BLaER1 (cell line): ENCODE measurements around the gene SMIM17.

ENCODE experiments used
- H3K27ac ChIP-seq: shearing (Covaris generic); formaldehyde crosslinking; 2 replicates; pipeline ENCODE4 v1.8.1; 2022
- H3K27me3 ChIP-seq: shearing (Covaris generic); formaldehyde crosslinking; 2 replicates; pipeline ENCODE4 v1.8.1; 2022
- H3K36me3 ChIP-seq: shearing (Covaris generic); formaldehyde crosslinking; 2 replicates; pipeline ENCODE4 v1.8.1; 2022
- H3K4me1 ChIP-seq: shearing (Covaris generic); formaldehyde crosslinking; 2 replicates; pipeline ENCODE4 v1.8.1; 2022
- H3K4me2 ChIP-seq: shearing (Covaris generic); formaldehyde crosslinking; 2 replicates; pipeline ENCODE4 v1.8.1; 2022
- H3K4me3 ChIP-seq: shearing (Covaris generic); formaldehyde crosslinking; 2 replicates; pipeline ENCODE4 v1.8.1; 2022
- H3K9ac ChIP-seq: shearing (Covaris generic); formaldehyde crosslinking; 2 replicates; pipeline ENCODE4 v1.8.1; 2022
- H3K9me3 ChIP-seq: shearing (Covaris generic); formaldehyde crosslinking; 2 replicates; pipeline ENCODE4 v1.8.1; 2022
- H4K20me1 ChIP-seq: shearing (Covaris generic); formaldehyde crosslinking; 2 replicates; pipeline ENCODE4 v1.8.1; 2022
- Cebpa-rat ChIP-seq: shearing (Covaris generic); IDR thresholded peaks from 2 replicates; pipeline ENCODE4 v1.8.1; 2022

SMIM17 gene

DNA sequence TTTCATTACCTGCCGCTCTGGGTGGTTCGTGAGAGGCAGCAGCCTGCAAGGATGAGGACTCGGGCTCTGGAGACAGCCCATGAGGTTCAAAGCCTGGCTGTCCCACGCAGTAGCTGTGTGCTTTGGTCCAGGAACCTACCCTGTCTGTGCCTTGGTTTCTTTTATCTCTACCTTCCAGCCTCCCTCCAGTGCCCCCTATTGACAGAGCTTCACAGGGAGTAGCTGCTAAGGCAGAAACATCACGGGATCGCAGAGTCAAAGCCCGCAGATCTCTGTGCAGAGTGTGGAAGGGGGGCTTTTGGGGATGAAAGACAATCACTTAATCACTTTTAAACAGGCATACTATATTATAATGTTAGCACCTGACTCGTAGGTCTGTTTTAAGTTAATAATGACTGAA lies 31.7 kb upstream of the SMIM17 start:
- TF ChIP-seq Cebpa-rat, result no peak
- Histone ChIP-seq H3K27me3 (no peaks in the 10 kb centered on the region), H4K20me1 (no peaks in the 10 kb centered on the region; the same call in 1 of the 2 replicates), H3K4me2 (no peak overlapping the region), H3K4me1 (no peaks in the 10 kb centered on the region), H3K9ac (no peak overlapping the region), H3K9me3 (peaks cover 99% of the 10 kb centered on the region), H3K4me3 (peak overlapping the region; percentile 16; the same call in 1 of the 2 replicates), H3K36me3 (peaks cover 100% of the 10 kb centered on the region), H3K27ac (no peak overlapping the region)

DNA sequence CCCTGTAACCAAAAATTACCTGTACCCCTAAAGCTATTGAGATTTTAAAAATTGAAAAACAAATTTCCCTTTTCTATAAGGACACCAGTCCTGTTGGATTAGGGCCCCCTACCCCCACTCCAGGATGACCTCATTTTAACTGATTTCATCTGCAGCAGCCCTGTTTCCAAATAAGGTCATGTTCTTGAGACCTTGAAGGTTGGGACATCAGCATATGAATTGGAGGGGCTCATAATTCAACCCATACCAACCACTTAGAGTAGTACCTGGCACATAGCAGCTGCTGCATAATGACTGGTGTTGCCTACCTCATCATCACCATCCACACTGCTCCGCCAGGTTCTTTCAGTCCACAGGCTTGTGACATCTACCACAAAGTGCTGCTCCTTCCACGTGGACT lies 30.2 kb upstream of the SMIM17 start:
- peaks cover 3% of the 10 kb centered on the region; the same call in 1 of the 2 replicates for H4K20me1 ChIP-seq
- TF ChIP-seq Cebpa-rat, result no peak
- H3K9ac ChIP-seq, result no peak overlapping the region
- H3K27ac ChIP-seq, result no peak overlapping the region
- no peaks in the 10 kb centered on the region for H3K27me3 ChIP-seq
- H3K4me2 ChIP-seq, result no peak overlapping the region
- H3K36me3 ChIP-seq, result peaks cover 100% of the 10 kb centered on the region
- peaks cover 99% of the 10 kb centered on the region for H3K9me3 ChIP-seq
- no peak overlapping the region for H3K4me3 ChIP-seq
- no peaks in the 10 kb centered on the region for H3K4me1 ChIP-seq

DNA sequence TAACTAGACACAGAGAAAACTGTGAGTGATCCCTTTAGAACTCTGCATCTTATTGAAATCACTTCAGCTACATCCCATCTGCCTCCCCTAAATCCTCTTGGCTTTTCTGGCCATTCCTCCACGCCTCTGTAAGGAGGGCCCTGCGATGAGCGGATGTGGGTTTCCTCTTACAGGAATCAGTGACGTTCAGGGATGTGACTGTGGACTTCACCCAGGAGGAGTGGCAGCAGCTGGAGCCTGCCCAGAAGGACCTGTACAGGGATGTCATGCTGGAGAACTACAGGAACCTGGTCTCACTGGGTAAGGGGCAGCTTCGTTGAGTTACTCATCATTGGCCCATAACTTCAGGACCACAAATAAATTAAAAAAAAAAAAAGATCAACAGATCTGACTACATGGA lies 29.3 kb upstream of the SMIM17 start:
- H3K4me3 ChIP-seq, result no peak overlapping the region
- H3K27ac ChIP-seq, result no peak overlapping the region
- no peak overlapping the region for H3K9ac ChIP-seq
- no peaks in the 10 kb centered on the region for H3K27me3 ChIP-seq
- peaks cover 5% of the 10 kb centered on the region; the same call in 1 of the 2 replicates for H4K20me1 ChIP-seq
- TF ChIP-seq Cebpa-rat, result no peak
- no peak overlapping the region for H3K4me2 ChIP-seq
- H3K4me1 ChIP-seq, result no peaks in the 10 kb centered on the region
- H3K9me3 ChIP-seq, result peaks cover 99% of the 10 kb centered on the region
- H3K36me3 ChIP-seq, result peaks cover 99% of the 10 kb centered on the region

DNA sequence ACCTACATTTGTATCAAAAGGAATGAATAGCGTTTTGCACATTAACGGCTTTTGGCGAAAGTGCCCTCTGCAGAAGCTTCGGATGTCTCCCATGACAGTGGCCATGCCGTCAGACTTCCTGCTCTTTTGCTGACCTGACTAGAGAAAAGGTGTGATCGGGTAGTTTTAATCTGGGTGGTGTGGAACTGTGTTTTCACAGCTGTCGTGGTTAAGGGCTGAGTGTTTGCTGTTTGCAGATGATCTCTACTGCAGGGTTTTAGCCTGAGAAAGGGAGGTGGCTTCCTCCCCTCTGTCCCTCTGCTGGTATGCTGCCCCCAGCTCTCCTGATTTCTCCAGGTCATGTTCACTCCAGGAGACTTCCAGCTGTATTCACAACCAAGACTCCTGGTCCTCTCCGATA lies 25.4 kb upstream of the SMIM17 start:
- Histone ChIP-seq H3K4me2 (no peak overlapping the region), H3K27ac (no peak overlapping the region), H3K9me3 (peaks cover 99% of the 10 kb centered on the region), H4K20me1 (peaks cover 32% of the 10 kb centered on the region), H3K9ac (no peak overlapping the region), H3K27me3 (no peaks in the 10 kb centered on the region; the same call in 1 of the 2 replicates), H3K36me3 (peaks cover 98% of the 10 kb centered on the region), H3K4me1 (no peaks in the 10 kb centered on the region), H3K4me3 (0 out of 2 replicates have a peak overlapping the region, but pooled peaks have one; percentile 31)
- TF ChIP-seq Cebpa-rat, result no peak

DNA sequence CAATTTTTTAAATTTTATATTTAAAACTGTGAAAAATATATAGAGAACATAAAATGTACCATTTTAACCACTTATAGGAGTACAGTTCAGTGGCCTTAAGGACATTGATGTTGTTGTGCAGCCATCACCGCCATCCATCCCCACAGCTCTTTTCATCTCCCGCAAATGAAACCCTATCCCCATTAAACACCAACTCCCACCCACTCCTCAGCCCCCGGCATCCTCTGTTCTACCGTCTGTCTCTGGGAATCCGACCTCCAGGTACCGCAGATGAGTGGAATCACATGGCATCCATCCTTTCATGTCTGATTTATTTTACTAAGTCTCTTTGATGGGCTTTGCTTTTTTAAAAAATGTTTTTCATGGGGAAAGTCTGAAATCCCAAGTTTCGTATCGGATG lies 23.8 kb upstream of the SMIM17 start:
- Histone ChIP-seq H3K27ac (no peak overlapping the region), H3K4me3 (no peak overlapping the region), H3K36me3 (peaks cover 98% of the 10 kb centered on the region), H3K27me3 (no peaks in the 10 kb centered on the region; the same call in 1 of the 2 replicates), H3K4me1 (no peaks in the 10 kb centered on the region), H4K20me1 (peaks cover 38% of the 10 kb centered on the region), H3K9me3 (peaks cover 95% of the 10 kb centered on the region), H3K9ac (no peak overlapping the region), H3K4me2 (no peak overlapping the region)
- TF ChIP-seq Cebpa-rat, result no peak

DNA sequence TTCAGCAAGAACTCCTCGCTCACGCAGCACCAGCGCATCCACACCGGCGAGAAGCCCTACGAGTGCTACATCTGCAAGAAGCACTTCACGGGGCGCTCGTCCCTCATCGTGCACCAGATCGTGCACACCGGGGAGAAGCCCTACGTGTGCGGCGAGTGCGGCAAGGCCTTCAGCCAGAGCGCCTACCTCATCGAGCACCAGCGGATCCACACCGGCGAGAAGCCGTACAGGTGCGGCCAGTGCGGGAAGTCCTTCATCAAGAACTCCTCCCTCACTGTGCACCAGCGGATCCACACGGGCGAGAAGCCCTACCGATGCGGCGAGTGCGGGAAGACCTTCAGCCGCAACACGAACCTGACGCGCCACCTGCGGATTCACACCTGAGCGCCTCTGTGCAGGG lies 20.6 kb upstream of the SMIM17 start:
- Histone ChIP-seq H3K4me3 (no peak overlapping the region), H4K20me1 (peaks cover 57% of the 10 kb centered on the region), H3K4me2 (no peak overlapping the region), H3K27me3 (no peaks in the 10 kb centered on the region; the same call in 1 of the 2 replicates), H3K9ac (no peak overlapping the region), H3K27ac (no peak overlapping the region), H3K9me3 (peaks cover 78% of the 10 kb centered on the region), H3K4me1 (no peaks in the 10 kb centered on the region), H3K36me3 (peaks cover 91% of the 10 kb centered on the region)
- TF ChIP-seq Cebpa-rat, result no peak

DNA sequence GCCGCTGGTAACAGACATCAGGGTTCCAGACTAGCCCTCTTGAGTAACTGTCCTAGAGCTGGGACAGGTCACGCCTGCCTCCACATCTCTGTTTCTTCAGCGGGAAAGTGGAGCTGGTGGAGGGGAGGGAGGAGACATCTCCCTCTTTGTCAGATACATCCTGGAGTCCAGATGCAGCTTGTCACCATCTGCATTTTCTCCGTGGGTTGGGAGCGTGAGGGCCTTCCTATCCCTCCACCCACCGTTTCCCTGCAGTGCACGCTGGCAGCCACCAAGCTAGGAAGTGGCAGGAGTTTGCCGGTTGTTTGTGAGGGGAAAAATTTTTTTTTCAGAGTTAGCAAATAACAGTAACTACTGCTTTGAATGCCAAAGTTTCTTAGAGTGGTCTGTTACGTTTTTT lies 20.0 kb upstream of the SMIM17 start:
- no peaks in the 10 kb centered on the region for H3K4me1 ChIP-seq
- no peak overlapping the region for H3K4me2 ChIP-seq
- TF ChIP-seq Cebpa-rat, result no peak
- H4K20me1 ChIP-seq, result peaks cover 58% of the 10 kb centered on the region
- no peak overlapping the region for H3K4me3 ChIP-seq
- H3K27me3 ChIP-seq, result no peaks in the 10 kb centered on the region; the same call in 1 of the 2 replicates
- H3K27ac ChIP-seq, result no peak overlapping the region
- peaks cover 76% of the 10 kb centered on the region for H3K9me3 ChIP-seq
- no peak overlapping the region for H3K9ac ChIP-seq
- H3K36me3 ChIP-seq, result peaks cover 89% of the 10 kb centered on the region

DNA sequence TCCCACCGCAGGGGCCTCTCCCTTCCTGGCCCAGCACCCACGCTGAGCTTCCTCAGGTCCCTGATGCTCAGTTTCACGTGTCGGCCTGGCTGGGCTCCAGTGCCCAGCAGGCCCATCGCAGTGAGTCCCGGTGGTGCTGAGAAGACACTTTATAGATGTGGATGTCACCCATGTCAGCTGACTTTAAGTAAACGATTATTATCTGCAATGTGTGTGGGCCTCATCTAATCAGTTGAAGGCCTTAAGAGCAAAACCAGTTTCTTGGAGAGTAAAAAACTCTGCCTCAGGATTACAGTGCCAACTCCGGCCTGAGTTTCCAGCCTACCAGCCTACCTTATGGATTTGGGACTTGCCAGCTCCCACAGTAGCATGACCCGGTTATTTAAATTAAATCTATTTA lies 17.3 kb upstream of the SMIM17 start:
- H3K27me3 ChIP-seq, result no peaks in the 10 kb centered on the region; the same call in 1 of the 2 replicates
- no peak overlapping the region for H3K4me2 ChIP-seq
- TF ChIP-seq Cebpa-rat, result no peak
- H3K4me3 ChIP-seq, result no peak overlapping the region
- no peaks in the 10 kb centered on the region for H3K4me1 ChIP-seq
- peaks cover 67% of the 10 kb centered on the region for H3K36me3 ChIP-seq
- H4K20me1 ChIP-seq, result peaks cover 68% of the 10 kb centered on the region
- H3K9me3 ChIP-seq, result peaks cover 59% of the 10 kb centered on the region
- no peak overlapping the region for H3K9ac ChIP-seq
- no peak overlapping the region for H3K27ac ChIP-seq

DNA sequence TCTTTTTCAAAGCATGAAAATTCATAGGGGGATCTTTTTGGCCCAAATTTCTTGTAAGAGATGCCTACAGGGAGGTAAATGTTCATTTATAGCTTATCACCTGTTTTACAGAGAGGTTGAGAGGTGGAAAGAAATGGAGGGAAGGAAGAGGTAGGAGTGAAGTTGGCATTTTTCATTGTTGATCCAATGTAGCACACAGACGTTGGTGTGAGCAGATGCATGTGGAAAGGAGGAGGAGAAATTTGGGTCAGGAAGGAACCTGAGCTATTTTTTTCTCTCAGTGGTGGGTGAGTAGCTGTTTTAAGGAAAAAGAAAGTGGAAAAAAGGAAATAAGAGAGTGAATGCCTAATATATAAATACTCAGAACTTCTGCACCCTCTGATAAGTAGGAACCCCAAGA lies 9.9 kb upstream of the SMIM17 start:
- Histone ChIP-seq H3K4me2 (no peak overlapping the region), H3K4me3 (no peak overlapping the region), H3K27ac (no peak overlapping the region), H3K27me3 (no peaks in the 10 kb centered on the region), H3K9ac (no peak overlapping the region), H3K4me1 (no peaks in the 10 kb centered on the region), H4K20me1 (peaks cover 54% of the 10 kb centered on the region; the same call in 1 of the 2 replicates), H3K36me3 (0 out of 2 replicates have a peak, but pooled peaks cover 4% of the 10 kb centered on the region), H3K9me3 (peaks cover 31% of the 10 kb centered on the region)
- no peak for TF ChIP-seq Cebpa-rat

DNA sequence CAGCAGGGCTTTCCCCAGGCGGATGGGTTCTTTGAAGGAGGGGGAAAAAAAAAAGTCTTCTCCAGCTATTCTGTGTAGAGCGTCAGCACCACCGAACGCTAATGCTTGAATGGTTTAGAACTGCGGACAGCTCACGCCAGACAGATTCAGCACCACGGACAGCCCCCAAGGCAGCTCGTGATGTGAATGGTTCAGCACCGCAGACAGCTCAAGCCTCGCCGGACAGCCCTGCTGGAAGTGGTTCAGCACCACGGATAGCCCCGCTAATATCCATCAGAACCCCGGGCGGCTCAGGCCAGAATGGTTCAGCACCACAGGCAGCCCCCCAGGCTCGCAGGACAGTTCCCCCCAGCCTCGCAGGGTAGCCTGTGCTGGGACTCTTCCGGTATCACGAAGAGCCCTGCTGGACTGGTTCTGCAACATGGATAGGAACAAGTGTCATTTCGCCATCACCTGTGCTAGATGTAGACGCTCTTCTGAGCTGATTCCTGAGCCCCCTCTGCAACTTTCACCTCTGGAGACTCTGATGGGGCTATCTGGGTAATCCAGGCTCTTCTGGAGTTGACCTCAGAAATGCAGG lies 4.9 kb upstream of the SMIM17 start:
- no peak overlapping the region for H3K4me3 ChIP-seq
- H3K4me2 ChIP-seq, result no peak overlapping the region
- no peaks in the 10 kb centered on the region for H3K36me3 ChIP-seq
- no peaks in the 10 kb centered on the region for H3K27me3 ChIP-seq
- H3K9me3 ChIP-seq, result peaks cover 17% of the 10 kb centered on the region
- H3K27ac ChIP-seq, result no peak overlapping the region
- TF ChIP-seq Cebpa-rat, result no peak
- peaks cover 37% of the 10 kb centered on the region for H4K20me1 ChIP-seq
- H3K4me1 ChIP-seq, result no peaks in the 10 kb centered on the region
- H3K9ac ChIP-seq, result no peak overlapping the region
